Erythroblast (primary cell): ENCODE measurements around the gene HDAC3.

ENCODE experiments used
- GATA1 ChIP-seq: IDR thresholded peaks from 2 replicates; pipeline ENCODE4 v1.6.1; 2011; ENCODE audit warnings: low read depth, mild to moderate bottlenecking, control low read depth, low read length, moderate library complexity
- POLR2A ChIP-seq: IDR thresholded peaks from 2 replicates; pipeline ENCODE4 v1.6.1; 2011; ENCODE audit warnings: mild to moderate bottlenecking, low read length

DNA sequence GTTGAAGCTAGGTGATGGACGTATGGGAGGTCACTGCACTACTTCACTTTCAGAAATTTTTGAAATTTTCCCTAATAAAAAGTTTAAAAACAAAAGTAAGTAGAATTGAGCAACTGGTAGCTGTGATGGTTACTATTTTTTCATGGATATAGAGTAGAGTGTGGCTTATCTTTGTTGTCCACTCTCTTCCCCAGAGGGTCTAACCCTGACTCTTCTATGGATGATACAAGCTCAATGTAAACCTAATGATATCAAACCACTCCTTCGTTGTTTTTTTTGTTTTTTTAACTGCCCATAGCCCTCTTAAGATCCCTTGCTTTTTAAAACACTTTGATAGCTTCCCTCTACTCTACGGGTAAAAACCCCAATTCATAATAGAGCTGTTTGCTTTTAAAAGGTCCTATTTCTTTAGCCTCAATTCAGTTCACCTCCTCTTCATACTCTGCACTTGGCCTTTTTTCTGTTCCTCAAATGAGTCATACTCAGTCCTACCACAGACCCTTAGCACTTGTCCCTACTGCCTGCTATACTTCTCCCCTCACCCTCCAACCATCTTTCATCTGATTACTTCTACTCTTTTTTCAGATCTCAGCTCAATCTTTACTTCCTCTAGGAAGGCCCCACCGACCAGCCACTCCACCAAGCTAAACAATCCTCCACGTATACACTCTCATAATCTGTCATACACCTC, 2.6 kb downstream of the HDAC3 start:
- TF ChIP-seq POLR2A, result no peak
- no peak for TF ChIP-seq GATA1
